ENCODE results near the gene HIVEP1. TPM values are rescaled to one million over a fixed set of nuclear protein-coding genes. Genes with fewer than 3 reads are reported as not detected.

Gene HIVEP1
- total RNA-seq, 4 donors from 2014 or later = 23.2 to 41.5 (median 32.6) TPM

- H3K4me3 ChIP-seq (ENCODE audit: low read depth, poor library complexity, severe bottlenecking) = no peak overlapping the region
- intact Hi-C loops (cut with DNase I; ENCODE audit: low total_unique reads) = no loop called here
- no peak for DNase-seq (ENCODE audit: low spot score in 2 of 2)
- TF ChIP-seq CTCF (IDR thresholded peaks at IDR 0.05) (no peak), POLR2A (IDR thresholded peaks at IDR 0.05) (no peak)
- WGBS, 2 donors = 53 to 61% methylated on average over 3 of the region's 3 CpGs
Observed at GRCh38 chr6:12034349-12034748, 22.2 kb downstream of the HIVEP1 start.

DNA sequence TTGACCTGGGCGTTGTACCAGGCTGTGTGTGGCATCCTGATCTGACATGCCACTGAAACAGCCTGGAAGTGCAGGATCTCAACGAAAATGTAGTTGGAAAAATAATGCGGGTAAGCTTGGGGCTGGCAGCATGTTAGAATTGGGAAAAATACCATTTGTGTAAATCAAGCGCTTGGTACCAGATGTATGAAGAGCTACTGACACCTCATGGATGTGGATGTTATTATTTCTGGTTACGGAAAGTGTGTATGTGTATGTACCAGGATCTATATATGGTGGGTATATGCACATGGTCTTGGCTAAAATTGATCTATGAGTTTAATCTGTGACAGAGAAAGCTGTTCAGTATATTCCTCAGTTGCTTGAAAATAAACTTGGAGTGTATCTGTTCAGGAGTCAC, 22.7 kb downstream of the HIVEP1 start:
- DNase-seq (ENCODE audit: low spot score in 2 of 2) = no peak
- intact Hi-C loops (cut with DNase I; ENCODE audit: low total_unique reads) = no loop called here
- TF ChIP-seq POLR2A (IDR thresholded peaks at IDR 0.05) (no peak), CTCF (IDR thresholded peaks at IDR 0.05) (no peak)
- 61 to 63% methylated on average over 5 of the region's 5 CpGs for WGBS, 2 donors
- no peak overlapping the region for H3K4me3 ChIP-seq (ENCODE audit: low read depth, poor library complexity, severe bottlenecking)

DNA sequence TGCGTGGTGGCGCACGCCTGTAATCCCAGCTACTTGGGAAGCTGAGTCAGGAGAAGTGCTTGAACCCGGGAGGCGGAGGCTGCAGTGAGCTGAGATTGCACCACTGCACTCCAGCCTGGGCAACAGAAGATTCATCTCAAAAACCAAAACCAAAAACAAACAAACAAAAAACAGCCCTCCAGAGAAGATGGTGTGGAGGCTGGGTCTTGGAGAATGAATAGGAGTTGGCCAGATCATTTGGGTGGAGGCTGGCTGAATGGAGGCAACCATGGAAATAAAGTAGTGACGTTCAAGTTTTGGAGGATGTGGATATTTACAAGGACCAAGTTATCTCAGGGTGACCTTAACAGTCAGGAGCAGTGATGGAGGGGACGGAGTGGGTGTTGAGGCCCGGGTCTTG, 24.7 kb downstream of the HIVEP1 start:
- WGBS, 2 donors = 91 to 96% methylated on average over 8 of the region's 8 CpGs
- TF ChIP-seq CTCF (IDR thresholded peaks at IDR 0.05) (no peak), POLR2A (IDR thresholded peaks at IDR 0.05) (no peak)
- intact Hi-C loops (cut with DNase I; ENCODE audit: low total_unique reads) = no loop called here
- no peak for DNase-seq (ENCODE audit: low spot score in 2 of 2)
- H3K4me3 ChIP-seq (ENCODE audit: low read depth, poor library complexity, severe bottlenecking) = no peak overlapping the region

DNA sequence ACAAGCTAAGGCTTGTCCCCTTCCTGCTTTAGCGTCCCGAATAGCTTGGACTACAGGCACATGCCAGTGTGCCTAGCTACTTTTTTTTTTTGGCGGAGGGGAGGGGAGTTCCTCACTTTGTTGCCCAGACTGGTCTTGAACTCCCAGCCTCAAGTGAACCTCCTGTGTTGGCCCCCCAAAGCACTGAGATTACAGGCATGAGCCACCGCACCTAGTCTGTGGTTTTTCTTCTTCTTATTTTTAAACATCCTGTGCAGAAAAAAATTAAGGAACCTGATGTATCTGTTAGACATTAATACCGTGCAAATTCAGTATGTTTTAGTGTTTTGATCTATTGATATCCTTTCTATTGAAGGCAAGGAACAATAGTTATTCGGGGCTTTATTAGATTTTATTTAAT, 25.7 kb downstream of the HIVEP1 start:
- WGBS, 2 donors = 53 to 65% methylated on average over 6 of the region's 6 CpGs
- TF ChIP-seq POLR2A (IDR thresholded peaks at IDR 0.05) (no peak), CTCF (IDR thresholded peaks at IDR 0.05) (no peak)
- intact Hi-C loops (cut with DNase I; ENCODE audit: low total_unique reads) = no loop called here
- no peak for DNase-seq (ENCODE audit: low spot score in 2 of 2)
- no peak overlapping the region for H3K4me3 ChIP-seq (ENCODE audit: low read depth, poor library complexity, severe bottlenecking)

DNA sequence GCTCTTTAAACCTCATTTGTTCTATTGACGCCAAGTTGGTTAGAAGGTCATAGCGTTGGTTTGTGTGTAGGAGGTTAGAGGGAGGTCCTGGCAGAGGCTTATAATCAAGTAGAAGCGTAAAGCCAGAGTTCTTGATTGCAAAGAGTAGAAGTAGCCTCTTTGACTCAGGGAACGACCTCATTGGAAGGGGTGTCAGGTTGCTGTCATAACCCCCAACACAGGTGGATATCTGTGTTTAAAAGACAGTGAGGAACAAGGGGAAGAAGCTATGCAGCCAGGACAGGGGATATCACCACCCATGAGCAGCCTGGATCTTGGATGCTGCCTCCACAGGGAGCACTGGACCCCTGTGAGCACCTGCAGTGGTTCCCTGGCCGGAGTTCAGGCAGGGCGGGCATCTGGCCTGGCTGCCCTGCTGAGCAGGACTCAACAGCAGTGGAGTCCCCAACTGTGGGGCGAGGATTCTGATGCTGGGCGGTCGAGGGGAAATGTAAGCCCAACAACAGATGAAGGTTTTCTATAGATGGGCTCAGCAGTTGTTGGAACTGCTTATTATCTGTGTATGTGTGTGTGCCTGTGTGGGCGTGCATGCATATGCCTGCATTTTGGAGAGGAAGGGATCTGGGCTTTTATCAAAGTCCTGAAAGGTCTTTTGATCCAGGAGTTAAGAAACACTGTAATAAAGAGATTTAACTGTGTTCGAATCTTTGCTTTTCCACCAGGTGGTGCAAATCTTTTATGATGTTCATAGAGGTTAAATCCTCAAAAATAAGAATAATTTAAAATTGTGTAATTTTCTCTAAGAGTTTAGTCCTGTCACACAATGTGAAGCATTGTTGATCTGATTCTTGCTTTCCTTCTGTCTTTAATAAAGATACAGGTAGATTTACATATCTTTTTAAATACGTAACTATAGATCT, 27.7 kb downstream of the HIVEP1 start:
- H3K4me3 ChIP-seq (ENCODE audit: low read depth, poor library complexity, severe bottlenecking) = no peak overlapping the region
- intact Hi-C loops (cut with DNase I; ENCODE audit: low total_unique reads) = no loop called here
- WGBS, 2 donors = 76 to 91% methylated on average over 12 of the region's 12 CpGs
- DNase-seq (ENCODE audit: low spot score in 2 of 2) = no peak
- TF ChIP-seq CTCF (IDR thresholded peaks at IDR 0.05) (no peak), POLR2A (IDR thresholded peaks at IDR 0.05) (no peak)
